Bronchial epithelial cell (primary cell): ENCODE measurements around the gene SLC38A9. TPM values are rescaled to one million over a fixed set of nuclear protein-coding genes. Genes with fewer than 3 reads are reported as not detected.
"Not testable (repeated sequence)": the region's sequence is repeated elsewhere in the genome, so short reads cannot be mapped to it uniquely, and the experiment has no call there.

Source experiments
- DNase-seq: peaks from one replicate; pipeline ENCODE4 v3.0.0-alpha.2; 2010; ENCODE audit warnings: low read depth
- FAIRE-seq: peaks from 2 replicates; lab custom pipeline; 2011; peaks lifted over from hg19 to GRCh38; lab: Jason Lieb, UNC
- H3K27me3 ChIP-seq: 2 replicates; pipeline ENCODE4 v1.5.1; 2011; ENCODE audit warnings: low read length; ENCODE audit not compliant: control insufficient read depth, insufficient read depth
- H3K36me3 ChIP-seq: 2 replicates; pipeline ENCODE4 v1.5.1; 2011; ENCODE audit warnings: low read length; ENCODE audit not compliant: control insufficient read depth, insufficient read depth
- H3K4me3 ChIP-seq: 2 replicates; pipeline ENCODE4 v1.5.1; 2011; ENCODE audit warnings: mild to moderate bottlenecking, low read depth, low read length, control low read depth
- total RNA-seq: library from RNA; depleted of rRNA; stranded (reverse); fragments of >200 nt; gene quantifications from 2 replicates; pipeline ENCODE4 v1.2.1, GENCODE V29; 2014
- TF ChIP-seq, protein P1 (sequence below): IDR thresholded peaks from 2 replicates; pipeline ENCODE4 v1.5.1; 2011; ENCODE audit warnings: mild to moderate bottlenecking, moderate library complexity, low read length, control low read depth, inconsistent platforms; ENCODE audit not compliant: insufficient read depth, severe bottlenecking

SLC38A9 gene, protein sequence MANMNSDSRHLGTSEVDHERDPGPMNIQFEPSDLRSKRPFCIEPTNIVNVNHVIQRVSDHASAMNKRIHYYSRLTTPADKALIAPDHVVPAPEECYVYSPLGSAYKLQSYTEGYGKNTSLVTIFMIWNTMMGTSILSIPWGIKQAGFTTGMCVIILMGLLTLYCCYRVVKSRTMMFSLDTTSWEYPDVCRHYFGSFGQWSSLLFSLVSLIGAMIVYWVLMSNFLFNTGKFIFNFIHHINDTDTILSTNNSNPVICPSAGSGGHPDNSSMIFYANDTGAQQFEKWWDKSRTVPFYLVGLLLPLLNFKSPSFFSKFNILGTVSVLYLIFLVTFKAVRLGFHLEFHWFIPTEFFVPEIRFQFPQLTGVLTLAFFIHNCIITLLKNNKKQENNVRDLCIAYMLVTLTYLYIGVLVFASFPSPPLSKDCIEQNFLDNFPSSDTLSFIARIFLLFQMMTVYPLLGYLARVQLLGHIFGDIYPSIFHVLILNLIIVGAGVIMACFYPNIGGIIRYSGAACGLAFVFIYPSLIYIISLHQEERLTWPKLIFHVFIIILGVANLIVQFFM
- 30.7 and 32.4 TPM in 2 replicates for total RNA-seq

DNA sequence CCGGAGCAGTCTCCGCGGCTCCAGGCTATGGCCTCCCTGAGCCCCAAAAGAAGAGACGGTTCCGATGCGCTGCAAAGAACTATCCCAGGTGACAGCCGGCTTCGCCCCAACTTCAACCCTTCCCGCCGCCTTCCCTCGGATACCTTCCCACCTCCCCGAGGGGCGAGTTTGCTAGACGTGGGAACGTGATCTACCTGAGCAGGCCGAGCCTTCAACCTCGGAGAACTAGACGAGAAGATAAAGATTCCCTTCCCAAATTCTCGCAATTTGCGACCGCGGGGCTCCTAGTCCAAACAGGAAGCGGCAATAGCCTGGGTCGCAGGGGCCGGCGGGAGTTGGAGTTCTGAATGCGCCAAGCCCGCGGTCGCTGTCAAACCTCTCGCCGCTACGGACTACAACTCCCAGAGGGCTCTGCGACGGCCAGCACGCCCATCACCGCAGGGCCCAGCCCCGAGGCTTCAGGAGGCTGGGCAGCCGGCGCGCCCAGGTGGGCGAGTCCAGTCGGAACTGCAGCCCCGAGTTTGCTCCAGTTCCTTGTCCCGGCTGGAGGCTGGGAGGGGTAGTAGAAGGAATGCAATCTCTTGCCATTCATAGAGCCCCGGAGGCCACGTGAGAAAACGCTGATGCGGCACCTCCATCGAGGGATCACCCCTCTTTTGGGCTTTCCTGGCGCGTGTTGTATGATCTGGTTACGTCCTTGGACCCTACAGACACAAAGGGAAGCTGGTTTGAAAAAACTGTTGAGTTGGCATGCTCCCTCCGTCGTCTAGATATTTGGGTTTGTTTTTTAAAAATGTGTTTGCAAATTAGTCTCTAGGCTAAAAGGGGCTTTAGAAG, at the start of gene SLC38A9:
TSS of gene SLC38A9 (minus strand) at position 302 of the 837 bp plus-strand sequence. CDS start 14,366 bp downstream, outside the sequence.
- FAIRE-seq (no peak), DNase-seq (peak; percentile 85)
- H3K36me3 ChIP-seq, result no peaks in the 10 kb centered on the region
- TF ChIP-seq, protein P1, sequence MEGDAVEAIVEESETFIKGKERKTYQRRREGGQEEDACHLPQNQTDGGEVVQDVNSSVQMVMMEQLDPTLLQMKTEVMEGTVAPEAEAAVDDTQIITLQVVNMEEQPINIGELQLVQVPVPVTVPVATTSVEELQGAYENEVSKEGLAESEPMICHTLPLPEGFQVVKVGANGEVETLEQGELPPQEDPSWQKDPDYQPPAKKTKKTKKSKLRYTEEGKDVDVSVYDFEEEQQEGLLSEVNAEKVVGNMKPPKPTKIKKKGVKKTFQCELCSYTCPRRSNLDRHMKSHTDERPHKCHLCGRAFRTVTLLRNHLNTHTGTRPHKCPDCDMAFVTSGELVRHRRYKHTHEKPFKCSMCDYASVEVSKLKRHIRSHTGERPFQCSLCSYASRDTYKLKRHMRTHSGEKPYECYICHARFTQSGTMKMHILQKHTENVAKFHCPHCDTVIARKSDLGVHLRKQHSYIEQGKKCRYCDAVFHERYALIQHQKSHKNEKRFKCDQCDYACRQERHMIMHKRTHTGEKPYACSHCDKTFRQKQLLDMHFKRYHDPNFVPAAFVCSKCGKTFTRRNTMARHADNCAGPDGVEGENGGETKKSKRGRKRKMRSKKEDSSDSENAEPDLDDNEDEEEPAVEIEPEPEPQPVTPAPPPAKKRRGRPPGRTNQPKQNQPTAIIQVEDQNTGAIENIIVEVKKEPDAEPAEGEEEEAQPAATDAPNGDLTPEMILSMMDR, result no peak
- no peaks in the 10 kb centered on the region for H3K27me3 ChIP-seq
- peak within 1 kb of the TSS; percentile 74 for H3K4me3 ChIP-seq

DNA sequence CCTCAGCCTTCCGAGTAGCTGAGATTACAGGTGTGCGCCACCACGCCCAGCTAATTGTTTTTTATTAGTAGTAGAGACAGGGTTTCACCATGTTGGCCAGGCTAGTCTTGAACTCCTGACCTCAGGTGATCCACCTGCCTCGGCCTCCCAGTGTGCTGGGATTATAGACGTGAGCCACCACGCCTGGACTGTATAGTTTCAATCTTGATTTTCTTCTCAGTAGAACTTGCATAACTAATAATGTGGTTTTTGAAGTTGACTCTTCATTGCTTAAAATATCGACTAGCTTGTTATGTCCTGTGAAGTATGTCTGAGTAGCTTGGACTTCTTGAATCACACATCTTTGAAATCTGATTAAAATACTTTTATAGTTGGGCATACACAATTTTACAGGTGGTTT, 49.6 kb upstream of the SLC38A9 start:
- not testable (repeated sequence) for H3K27me3 ChIP-seq, FAIRE-seq, H3K36me3 ChIP-seq, DNase-seq, H3K4me3 ChIP-seq

DNA sequence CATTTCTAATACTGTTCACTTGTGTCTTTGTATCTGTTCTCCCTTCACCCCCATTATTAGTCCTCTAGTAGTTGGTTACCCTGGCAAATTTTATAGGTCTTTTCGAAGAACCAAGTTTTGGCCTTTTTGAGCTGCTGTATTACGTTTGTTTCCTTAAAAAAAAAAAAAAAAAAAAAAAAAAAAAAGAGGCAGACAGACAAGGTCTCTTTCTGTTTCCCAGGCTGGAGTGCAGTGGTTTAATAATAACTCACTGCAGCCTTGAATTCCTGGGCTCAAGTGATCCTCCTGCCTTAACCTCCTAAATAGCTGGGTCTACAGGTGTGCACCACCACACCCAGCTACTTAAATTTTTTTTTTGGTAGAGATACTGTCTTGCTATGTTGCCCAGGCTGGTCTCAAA, 46.6 kb upstream of the SLC38A9 start:
- Histone ChIP-seq H3K36me3 (no peaks in the 10 kb centered on the region), H3K27me3 (no peaks in the 10 kb centered on the region), H3K4me3 (no peak overlapping the region)
- no peak for FAIRE-seq
- TF ChIP-seq, protein P1, result no peak
- no peak for DNase-seq

DNA sequence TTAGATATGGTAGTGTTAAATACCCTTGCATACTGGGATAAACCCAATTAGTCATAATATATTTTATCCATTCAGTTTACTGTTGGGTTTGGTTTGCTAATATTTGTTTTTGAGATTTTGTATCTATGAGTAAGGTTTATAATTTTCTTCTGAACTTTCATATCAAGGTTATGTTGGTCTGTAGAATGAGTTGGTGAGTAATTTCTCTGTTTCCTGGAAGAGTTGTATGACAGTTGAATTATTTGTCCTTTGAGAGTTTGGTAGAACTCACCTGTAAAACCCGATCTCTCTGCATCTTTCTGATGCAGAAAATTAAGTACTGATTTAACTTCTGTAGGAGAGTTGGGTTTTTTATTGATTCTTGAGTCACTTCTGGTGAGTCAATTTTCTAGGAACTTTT, 46.1 kb upstream of the SLC38A9 start:
- DNase-seq, result peak; percentile 51
- FAIRE-seq, result no peak
- H3K36me3 ChIP-seq, result no peaks in the 10 kb centered on the region
- TF ChIP-seq, protein P1, result no peak
- no peaks in the 10 kb centered on the region for H3K27me3 ChIP-seq
- no peak overlapping the region for H3K4me3 ChIP-seq

DNA sequence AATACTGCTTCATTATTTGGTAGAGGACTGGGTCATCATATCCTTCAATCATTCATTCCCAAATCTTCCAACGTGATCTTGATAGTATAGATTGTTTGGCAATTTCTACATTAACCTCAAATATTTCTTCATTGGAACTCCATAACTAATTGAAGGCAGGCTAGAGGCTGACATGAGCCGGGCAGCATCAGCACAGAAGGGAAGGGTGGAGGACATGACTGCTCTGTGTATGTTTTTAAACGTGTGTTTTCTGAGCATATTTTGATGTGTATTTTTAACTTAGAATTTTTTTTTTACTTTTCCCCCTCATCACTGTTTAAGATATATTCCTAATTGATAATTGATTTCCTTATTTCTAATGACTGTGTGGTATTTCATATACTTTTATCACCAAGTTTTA, 38.4 kb upstream of the SLC38A9 start:
- H3K27me3 ChIP-seq, result no peaks in the 10 kb centered on the region
- no peak overlapping the region for H3K4me3 ChIP-seq
- TF ChIP-seq, protein P1, result no peak
- H3K36me3 ChIP-seq, result no peaks in the 10 kb centered on the region
- DNase-seq (no peak), FAIRE-seq (no peak)

DNA sequence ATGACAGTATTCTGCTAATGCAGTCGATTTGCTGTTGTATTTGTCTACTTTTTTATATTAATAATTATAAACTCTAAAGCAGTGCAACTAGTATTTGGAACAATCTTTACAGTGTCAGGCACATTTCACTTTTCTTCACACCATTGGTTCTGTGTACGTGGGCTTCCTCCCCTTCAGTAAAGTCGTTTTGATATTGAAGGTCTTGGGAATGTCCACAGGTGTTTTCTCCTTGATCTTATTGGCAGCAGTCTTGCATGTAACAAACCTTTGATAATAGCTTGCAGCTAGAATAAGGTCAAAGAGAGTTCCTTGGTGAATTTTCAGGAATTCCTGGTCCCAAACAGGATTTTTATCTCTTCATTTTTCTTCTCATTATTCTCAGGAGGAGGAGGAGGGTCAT, 37.9 kb upstream of the SLC38A9 start:
- TF ChIP-seq, protein P1, result no peak
- FAIRE-seq (no peak), DNase-seq (no peak)
- Histone ChIP-seq H3K4me3 (no peak overlapping the region), H3K36me3 (no peaks in the 10 kb centered on the region), H3K27me3 (no peaks in the 10 kb centered on the region)
